HG02678 (cell line): Measurements from ENCODE around the gene LLGL2.
"Not testable (repeated sequence)": the region's sequence is repeated elsewhere in the genome, so short reads cannot be mapped to it uniquely, and the experiment has no call there.

Experiments
- ATAC-seq: cut with Tn5 transposase; IDR thresholded peaks from one replicate; pipeline ENCODE4 v1.9.1; 2021; ENCODE audit warnings: mild to moderate bottlenecking, moderate library complexity; ENCODE audit not compliant: unreplicated experiment

Gene LLGL2

GRCh38 chr17:75568412-75569255 lies 43.1 kb downstream of the LLGL2 start:
- ATAC-seq: no peak

- no peak for ATAC-seq
Measured at GRCh38 chr17:75570034-75570676, 44.7 kb downstream of the LLGL2 start.

GRCh38 chr17:75570772-75571171 lies 45.3 kb downstream of the LLGL2 start:
- ATAC-seq: no peak

DNA sequence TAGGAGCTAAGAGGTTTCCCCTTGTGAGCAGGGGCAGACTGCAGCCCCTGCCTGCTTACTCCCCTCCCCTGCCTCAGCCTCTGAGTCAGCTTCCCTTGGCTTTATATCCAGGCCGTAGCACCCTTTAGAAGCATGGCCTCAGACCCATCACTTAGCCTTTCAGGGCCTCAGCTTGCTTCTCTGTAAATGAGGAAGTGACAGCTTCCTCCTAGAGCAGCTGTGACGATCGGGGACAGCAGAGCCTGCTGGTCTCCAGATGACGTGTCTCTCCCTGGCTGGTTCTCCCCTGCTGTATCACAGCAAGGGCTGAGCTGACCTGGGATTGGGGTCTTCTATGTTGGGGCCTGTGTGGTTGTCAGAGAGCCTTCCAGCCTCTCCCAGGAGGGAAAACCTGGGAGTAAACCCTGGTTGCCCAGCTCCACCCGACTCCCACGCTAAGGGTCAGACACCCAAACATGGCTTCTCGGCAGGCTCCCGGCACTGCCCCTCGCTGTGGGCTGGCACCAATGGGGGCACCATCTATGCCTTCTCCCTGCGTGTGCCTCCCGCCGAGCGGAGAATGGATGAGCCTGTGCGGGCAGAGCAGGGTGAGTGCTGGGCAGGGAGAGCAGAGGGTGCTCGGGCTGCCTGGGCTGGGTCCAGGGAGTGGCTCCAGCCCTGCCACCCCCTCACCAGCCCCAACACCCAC lies 45.8 kb downstream of the LLGL2 start:
- no peak for ATAC-seq

GRCh38 chr17:75571885-75572215 lies 46.4 kb downstream of the LLGL2 start:
- no peak for ATAC-seq

DNA sequence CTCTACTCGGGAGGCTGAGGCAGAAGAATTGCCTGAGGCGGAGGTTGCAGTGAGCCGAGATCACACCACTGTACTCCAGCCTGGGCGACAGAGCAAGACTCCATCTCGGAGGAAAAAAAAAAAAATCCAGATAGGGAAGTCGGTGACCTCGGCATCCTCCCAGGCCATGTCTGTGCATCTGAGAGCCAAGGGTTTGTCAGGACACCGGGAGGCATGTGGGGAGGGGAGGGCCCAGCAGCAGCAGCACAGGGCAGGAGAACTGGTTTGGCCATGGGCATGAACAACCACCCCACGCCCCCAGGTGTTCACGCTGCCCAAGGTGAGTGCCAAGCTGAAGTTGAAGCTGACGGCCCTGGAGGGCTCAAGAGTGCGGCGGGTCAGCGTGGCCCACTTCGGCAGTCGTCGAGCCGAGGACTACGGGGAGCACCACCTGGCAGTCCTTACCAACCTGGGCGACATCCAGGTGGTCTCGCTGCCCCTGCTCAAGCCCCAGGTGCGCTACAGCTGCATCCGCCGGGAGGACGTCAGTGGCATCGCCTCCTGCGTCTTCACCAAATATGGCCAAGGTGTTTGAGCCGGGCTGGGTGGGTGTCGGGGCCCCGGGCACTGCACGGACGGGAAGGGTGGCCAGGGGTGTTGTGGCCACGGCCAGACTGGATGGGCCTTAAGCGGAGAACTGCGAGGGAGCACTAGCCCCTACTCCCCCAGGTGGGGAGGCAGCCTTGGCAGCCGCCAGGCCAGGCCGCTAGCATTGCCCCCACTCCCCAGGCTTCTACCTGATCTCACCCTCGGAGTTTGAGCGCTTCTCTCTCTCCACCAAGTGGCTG lies 47.4 kb downstream of the LLGL2 start:
- no peak for ATAC-seq

DNA sequence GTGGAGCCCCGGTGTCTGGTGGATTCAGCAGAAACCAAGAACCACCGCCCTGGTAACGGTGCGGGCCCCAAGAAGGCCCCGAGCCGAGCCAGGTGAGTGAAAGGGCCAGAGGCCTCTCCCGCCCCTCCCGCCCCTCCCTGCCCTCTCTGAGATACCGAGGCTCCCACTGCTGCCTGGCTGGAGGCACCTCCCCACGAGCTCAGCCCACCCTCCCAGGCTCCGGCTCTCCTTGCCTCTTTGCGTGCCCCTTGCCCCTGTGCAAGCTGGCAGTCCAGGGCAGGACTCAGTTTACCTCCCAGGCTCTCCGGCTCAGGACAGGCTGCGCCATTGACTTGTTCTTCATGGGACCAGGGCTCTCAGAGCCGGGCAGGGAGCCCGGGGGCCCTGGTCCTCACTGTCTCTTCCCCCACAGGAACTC lies 48.1 kb downstream of the LLGL2 start:
- no peak for ATAC-seq

GRCh38 chr17:75573994-75574393 lies 48.5 kb downstream of the LLGL2 start:
- no peak for ATAC-seq

- ATAC-seq: no peak
Measured at GRCh38 chr17:75574404-75575036, 49.0 kb downstream of the LLGL2 start.

GRCh38 chr17:75575197-75575596 lies 49.7 kb downstream of the LLGL2 start:
- no peak for ATAC-seq

DNA sequence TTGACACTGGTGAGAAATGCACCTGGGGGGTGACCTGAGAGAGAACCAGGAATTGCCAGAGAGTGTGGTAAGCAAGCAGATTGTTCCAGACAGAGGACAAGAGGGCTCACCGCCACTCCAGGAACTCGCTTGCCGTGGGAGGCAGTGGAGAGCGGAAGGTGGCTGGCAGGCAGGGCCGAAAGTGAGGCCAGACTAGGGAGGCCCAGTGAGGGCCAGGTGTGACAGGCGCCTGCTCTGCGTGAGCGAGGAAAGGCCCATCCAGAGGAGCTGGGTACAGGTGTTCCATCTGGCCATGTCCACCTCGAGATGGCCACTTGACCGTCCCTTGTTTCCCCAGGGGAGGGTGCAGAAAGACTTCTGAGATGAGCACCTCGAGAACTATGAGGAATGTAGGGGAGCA lies 50.2 kb downstream of the LLGL2 start:
- no peak for ATAC-seq

GRCh38 chr17:75576661-75577060 lies 51.2 kb downstream of the LLGL2 start:
- ATAC-seq: no peak

DNA sequence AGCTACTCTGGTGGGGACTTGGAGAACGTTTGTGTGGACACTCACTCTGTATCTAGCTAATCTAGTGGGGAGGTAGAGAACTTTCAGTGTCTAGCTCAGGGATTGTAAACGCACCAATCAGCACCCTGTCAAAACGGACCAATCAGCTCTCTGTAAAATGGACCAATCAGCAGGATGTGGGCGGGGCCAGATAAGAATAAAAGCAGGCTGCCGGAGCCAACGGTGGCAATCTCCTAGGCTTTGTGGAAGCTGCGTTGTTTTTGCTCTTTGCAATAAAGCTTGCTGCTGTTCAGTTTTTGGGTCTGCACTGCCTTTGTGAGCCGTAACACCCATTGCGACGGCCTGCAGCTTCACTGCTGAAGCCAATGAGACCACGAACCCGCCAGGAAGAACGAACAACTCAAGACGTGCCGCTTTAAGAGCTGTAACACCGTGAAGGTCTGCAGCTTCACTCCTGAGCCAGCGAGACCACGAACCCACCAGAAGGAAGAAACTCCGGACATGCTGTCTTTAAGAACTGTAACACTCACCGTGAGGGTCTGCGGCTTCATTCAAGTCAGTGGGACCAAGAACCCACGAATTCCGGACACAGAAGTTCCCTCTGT lies 55.7 kb downstream of the LLGL2 start:
- not testable (repeated sequence) for ATAC-seq

DNA sequence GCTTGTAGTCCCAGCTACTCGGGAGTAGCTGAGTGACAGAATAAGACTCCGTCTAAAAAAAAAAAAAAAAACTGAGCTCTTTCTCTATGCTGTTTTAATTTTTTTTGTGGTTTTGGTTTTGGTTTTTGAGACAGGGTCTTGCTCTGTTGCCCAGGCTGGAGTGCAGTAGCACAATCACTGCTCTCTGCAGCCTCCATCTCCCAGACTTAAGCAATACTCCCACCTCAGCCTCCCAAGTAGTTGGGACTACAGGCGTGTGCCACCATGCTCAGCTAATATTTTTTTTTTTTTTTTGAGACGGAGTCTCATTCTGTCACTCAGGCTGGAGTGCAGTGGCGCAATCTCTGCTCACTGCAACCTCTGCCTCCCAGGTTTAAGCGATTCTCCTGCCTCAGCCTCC lies 57.7 kb downstream of the LLGL2 start:
- ATAC-seq: not testable (repeated sequence)

GRCh38 chr17:75584849-75585175 lies 59.3 kb downstream of the LLGL2 start:
- ATAC-seq: no peak

DNA sequence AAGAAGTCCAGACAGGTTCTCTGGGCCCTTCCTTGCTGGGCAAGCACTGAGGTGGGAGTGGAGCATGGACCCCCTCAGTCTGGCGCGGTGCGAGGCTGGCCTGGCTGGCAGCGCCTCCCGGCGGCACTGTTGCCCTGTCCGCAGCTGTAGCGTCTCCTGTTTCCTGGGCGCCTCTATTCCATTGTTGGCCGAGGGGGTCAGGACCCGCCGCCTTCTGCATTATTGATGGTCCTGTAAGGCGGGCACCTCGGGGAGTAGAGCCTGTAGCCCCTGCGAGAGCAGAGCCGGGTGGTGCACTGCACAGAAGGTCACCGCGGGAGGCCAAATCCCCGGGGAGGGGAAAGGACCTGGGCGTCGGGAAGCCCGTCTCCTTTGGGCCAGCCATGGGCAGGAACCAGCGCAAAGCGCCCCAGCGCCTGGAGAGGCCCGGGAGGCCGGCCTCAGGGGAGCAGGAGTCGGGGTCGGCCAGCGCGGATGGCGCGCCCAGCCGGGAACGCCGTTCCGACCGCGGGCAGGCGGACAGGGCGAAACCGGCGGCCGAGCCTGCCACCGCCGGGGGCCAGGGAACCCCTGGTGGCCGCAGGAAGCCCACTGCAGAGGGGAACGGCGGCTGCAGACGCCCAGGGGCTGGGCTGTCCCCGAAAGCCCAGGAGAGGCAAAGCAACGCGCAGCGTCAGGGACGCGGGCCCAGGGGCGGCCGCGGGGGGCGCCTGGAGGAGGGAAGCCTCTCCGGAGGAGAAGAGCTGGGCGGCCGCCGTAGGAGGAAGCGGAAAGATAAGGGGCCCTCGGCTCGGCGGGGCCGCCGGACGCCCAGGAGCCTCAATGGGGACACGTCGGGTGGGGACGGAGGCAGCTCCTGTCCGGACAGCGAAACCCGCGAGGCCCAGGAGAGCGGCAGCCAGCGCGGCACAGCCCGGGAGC lies 62.4 kb downstream of the LLGL2 start, which contains the start of gene MYO15B:
MYO15B (plus strand) TSS at position 126 of the 921 bp plus-strand sequence; CDS start at position 384, 258 bp downstream.
- ATAC-seq: peak; percentile 5

- ATAC-seq: peak; percentile 11
Measured at GRCh38 chr17:75588596-75589011, 63.1 kb downstream of the LLGL2 start.

GRCh38 chr17:75589012-75589918 lies 63.8 kb downstream of the LLGL2 start:
- ATAC-seq: peak; percentile 77
